ENCODE data around the gene CBLB.
"Not testable (repeated sequence)": the region's sequence is repeated elsewhere in the genome, so short reads cannot be mapped to it uniquely, and the experiment has no call there.

DNA sequence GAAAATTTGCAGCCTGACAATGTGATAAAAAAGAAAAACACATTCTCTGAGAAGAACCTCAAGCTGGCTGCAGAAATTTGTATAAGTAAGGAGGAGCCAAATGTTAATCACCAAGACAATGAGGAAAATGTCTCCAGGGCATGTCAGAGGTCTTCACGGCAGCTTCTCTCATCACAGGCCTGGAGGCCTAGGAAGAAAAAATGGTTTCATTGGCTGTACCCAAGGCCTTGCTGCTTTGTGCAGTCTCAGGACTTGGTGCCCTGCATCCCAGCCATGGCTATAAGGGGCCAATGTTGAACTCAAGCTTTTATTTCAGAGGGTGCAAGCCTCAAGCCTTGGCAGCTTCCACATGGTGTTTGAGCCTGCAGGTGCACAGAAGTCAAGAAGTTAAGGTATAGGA is 106.6 kb downstream of the CBLB start:
- TF ChIP-seq, protein P1, sequence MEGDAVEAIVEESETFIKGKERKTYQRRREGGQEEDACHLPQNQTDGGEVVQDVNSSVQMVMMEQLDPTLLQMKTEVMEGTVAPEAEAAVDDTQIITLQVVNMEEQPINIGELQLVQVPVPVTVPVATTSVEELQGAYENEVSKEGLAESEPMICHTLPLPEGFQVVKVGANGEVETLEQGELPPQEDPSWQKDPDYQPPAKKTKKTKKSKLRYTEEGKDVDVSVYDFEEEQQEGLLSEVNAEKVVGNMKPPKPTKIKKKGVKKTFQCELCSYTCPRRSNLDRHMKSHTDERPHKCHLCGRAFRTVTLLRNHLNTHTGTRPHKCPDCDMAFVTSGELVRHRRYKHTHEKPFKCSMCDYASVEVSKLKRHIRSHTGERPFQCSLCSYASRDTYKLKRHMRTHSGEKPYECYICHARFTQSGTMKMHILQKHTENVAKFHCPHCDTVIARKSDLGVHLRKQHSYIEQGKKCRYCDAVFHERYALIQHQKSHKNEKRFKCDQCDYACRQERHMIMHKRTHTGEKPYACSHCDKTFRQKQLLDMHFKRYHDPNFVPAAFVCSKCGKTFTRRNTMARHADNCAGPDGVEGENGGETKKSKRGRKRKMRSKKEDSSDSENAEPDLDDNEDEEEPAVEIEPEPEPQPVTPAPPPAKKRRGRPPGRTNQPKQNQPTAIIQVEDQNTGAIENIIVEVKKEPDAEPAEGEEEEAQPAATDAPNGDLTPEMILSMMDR (IDR thresholded peaks at IDR 0.05), result not testable (repeated sequence)
- not testable (repeated sequence) for TF ChIP-seq POLR2AphosphoS5 (IDR thresholded peaks at IDR 0.05; ENCODE audit: low read depth, low read length)
- TF ChIP-seq, protein P2, sequence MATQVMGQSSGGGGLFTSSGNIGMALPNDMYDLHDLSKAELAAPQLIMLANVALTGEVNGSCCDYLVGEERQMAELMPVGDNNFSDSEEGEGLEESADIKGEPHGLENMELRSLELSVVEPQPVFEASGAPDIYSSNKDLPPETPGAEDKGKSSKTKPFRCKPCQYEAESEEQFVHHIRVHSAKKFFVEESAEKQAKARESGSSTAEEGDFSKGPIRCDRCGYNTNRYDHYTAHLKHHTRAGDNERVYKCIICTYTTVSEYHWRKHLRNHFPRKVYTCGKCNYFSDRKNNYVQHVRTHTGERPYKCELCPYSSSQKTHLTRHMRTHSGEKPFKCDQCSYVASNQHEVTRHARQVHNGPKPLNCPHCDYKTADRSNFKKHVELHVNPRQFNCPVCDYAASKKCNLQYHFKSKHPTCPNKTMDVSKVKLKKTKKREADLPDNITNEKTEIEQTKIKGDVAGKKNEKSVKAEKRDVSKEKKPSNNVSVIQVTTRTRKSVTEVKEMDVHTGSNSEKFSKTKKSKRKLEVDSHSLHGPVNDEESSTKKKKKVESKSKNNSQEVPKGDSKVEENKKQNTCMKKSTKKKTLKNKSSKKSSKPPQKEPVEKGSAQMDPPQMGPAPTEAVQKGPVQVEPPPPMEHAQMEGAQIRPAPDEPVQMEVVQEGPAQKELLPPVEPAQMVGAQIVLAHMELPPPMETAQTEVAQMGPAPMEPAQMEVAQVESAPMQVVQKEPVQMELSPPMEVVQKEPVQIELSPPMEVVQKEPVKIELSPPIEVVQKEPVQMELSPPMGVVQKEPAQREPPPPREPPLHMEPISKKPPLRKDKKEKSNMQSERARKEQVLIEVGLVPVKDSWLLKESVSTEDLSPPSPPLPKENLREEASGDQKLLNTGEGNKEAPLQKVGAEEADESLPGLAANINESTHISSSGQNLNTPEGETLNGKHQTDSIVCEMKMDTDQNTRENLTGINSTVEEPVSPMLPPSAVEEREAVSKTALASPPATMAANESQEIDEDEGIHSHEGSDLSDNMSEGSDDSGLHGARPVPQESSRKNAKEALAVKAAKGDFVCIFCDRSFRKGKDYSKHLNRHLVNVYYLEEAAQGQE (IDR thresholded peaks at IDR 0.05; ENCODE audit: insufficient read depth in 1 of 2, low read depth in 2 of 2, low read length in 1 of 2), result not testable (repeated sequence)
